Measurements from ENCODE around the gene HPCAL1. TPM values are rescaled to one million over a fixed set of nuclear protein-coding genes. Genes with fewer than 3 reads are reported as not detected.

Gene HPCAL1
- total RNA-seq, 2 donors from 2014 or later: 22.5 to 203 TPM

DNA sequence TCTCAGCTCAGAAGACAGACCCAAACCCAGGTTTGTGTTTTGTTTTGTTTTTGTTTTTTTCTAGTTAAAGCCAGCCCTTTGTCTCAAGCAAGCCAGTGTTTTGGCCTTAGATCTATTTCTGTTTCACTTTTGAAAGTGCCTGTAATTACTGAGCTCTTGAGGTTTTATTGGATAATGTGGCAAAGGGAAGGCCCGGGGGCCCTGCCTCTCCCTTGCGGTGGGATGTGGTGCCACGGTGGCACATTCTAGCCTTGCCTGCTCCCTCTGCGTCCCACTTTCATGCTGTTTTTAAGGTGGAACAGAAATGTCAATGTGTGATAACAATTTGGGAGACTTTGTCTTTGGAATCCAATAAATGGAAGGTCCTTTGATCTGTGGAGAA lies 2.5 kb downstream of the HPCAL1 start:
- WGBS: 12% methylated on average over 4 of the region's 4 CpGs
- DNase-seq (ENCODE audit: low spot score): no peak
- H3K4me1 ChIP-seq (replicated peaks): peaks cover 3% of the 10 kb centered on the region
- no peak overlapping the region for H3K4me3 ChIP-seq
- intact Hi-C loops (cut with DNase I): no loop called here
- peak overlapping the region in 1 of 2 donors; percentile 39 for H3K27ac ChIP-seq
- H3K27me3 ChIP-seq (replicated peaks; ENCODE audit: insufficient read depth): no peaks in the 10 kb centered on the region
- H3K36me3 ChIP-seq: no peaks in the 10 kb centered on the region
- no peaks in the 10 kb centered on the region for H3K9me3 ChIP-seq
- TF ChIP-seq POLR2A (IDR thresholded peaks at IDR 0.05) (no peak), POLR2AphosphoS5 (IDR thresholded peaks at IDR 0.05) (no peak)
- TF ChIP-seq, protein P1, sequence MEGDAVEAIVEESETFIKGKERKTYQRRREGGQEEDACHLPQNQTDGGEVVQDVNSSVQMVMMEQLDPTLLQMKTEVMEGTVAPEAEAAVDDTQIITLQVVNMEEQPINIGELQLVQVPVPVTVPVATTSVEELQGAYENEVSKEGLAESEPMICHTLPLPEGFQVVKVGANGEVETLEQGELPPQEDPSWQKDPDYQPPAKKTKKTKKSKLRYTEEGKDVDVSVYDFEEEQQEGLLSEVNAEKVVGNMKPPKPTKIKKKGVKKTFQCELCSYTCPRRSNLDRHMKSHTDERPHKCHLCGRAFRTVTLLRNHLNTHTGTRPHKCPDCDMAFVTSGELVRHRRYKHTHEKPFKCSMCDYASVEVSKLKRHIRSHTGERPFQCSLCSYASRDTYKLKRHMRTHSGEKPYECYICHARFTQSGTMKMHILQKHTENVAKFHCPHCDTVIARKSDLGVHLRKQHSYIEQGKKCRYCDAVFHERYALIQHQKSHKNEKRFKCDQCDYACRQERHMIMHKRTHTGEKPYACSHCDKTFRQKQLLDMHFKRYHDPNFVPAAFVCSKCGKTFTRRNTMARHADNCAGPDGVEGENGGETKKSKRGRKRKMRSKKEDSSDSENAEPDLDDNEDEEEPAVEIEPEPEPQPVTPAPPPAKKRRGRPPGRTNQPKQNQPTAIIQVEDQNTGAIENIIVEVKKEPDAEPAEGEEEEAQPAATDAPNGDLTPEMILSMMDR (IDR thresholded peaks at IDR 0.05): no peak

DNA sequence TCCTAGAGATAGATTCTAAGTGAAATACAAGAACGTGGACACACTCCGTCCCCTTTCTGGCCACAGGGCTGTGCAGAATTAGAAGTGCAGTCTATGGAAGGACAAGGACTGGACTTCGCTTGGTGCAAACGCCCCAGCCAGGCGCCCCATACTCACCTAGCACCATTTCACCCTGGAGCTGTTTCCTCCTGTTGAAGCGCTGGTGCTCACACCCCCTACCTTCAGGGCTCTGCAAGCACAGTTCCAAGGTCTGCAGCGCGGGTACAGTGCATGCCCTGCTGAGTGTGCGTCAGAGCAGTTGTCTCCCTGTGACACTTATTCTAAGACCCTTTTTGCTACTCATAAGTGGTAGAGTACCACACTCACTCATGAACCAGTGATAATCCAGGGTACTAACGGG lies 3.0 kb downstream of the HPCAL1 start:
- H3K4me1 ChIP-seq (replicated peaks): peaks cover 3% of the 10 kb centered on the region

DNA sequence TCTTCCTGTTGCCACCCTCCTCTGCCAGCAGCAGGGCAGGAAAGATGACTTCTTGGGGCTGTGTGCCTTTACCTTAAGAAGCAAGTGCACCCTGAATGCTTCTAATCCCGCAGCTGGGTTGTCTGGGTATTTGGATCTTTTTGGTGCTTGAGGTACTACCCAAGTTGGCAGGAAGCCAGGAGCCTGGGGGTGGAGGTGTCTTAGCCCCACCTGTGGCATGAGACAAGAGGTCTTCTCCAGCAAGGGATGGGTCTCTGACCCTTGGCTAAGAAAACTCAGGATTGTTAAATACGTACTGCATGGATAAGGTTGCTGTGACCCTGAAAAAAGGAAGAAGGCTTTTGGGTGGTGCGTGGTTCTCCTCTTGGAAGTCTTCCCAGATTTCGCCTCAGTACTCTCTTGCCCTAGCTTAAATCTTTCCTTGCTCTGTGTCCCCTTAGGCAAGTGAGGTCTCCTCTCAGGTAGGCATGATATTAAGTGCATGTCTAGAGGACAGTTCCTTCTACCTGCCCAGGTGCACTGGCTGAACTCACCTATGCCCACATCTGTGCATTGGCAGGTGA lies 4.3 kb downstream of the HPCAL1 start:
- no peaks in the 10 kb centered on the region for H3K36me3 ChIP-seq
- 84% methylated on average over 4 of the region's 4 CpGs for WGBS
- no peak overlapping the region for H3K4me3 ChIP-seq
- H3K9me3 ChIP-seq: no peaks in the 10 kb centered on the region
- TF ChIP-seq POLR2AphosphoS5 (IDR thresholded peaks at IDR 0.05): no peak
- TF ChIP-seq, protein P1 (IDR thresholded peaks at IDR 0.05): no peak
- intact Hi-C loops (cut with DNase I): no loop called here
- H3K27me3 ChIP-seq (replicated peaks; ENCODE audit: insufficient read depth): no peaks in the 10 kb centered on the region
- H3K4me1 ChIP-seq (replicated peaks): peaks cover 3% of the 10 kb centered on the region
- H3K27ac ChIP-seq: no peak overlapping the region
- no peak for DNase-seq (ENCODE audit: low spot score)

More for the DNA sequence above, 3.0 kb downstream of the HPCAL1 start:
- TF ChIP-seq POLR2A (IDR thresholded peaks at IDR 0.05): no peak
- TF ChIP-seq, protein P1 (IDR thresholded peaks at IDR 0.05): no peak
- TF ChIP-seq POLR2AphosphoS5 (IDR thresholded peaks at IDR 0.05): no peak
- intact Hi-C loops (cut with DNase I): no loop called here
- no peak overlapping the region for H3K27ac ChIP-seq
- DNase-seq (ENCODE audit: low spot score): no peak
- no peak overlapping the region for H3K4me3 ChIP-seq
- H3K27me3 ChIP-seq (replicated peaks; ENCODE audit: insufficient read depth): no peaks in the 10 kb centered on the region
- no peaks in the 10 kb centered on the region for H3K9me3 ChIP-seq
- 88% methylated on average over 10 of the region's 10 CpGs for WGBS
- no peaks in the 10 kb centered on the region for H3K36me3 ChIP-seq

DNA sequence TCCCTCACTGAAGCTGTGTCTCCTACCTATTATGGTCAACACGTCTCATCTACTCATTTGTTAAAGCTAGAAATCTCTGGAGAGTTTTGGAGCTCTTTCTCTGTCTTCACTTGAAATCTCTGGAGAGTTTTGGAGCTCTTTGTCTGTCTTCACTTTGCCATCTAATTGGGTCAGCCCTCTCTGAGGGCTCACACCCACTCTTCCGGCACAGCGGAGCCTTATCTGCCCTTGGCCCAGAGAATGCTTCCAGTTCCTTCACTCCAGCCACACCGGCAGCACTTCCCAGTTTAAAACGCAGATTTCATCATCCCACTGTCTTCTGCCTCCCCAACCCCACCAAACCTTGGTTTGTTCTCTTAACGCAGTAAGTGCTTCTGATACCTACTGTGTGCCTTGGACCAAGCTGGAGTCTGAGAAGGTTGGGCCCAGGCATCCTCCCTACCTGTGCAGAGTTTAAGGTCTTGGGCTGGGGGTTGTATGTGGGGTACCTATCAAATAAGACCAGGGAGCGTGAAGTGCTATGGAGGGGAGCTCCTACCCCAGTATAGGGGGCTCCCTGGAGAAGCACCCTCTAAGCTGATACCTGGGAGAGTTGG lies 5.0 kb downstream of the HPCAL1 start:
- intact Hi-C loops (cut with DNase I): no loop called here
- Histone ChIP-seq H3K27ac (no peak overlapping the region), H3K27me3 (replicated peaks; ENCODE audit: insufficient read depth) (no peaks in the 10 kb centered on the region), H3K9me3 (no peaks in the 10 kb centered on the region), H3K36me3 (no peaks in the 10 kb centered on the region), H3K4me1 (replicated peaks) (no peaks in the 10 kb centered on the region), H3K4me3 (no peak overlapping the region)
- 79% methylated on average over 7 of the region's 7 CpGs for WGBS
- no peak for DNase-seq (ENCODE audit: low spot score)
- TF ChIP-seq POLR2A (IDR thresholded peaks at IDR 0.05) (no peak), POLR2AphosphoS5 (IDR thresholded peaks at IDR 0.05) (no peak)
- TF ChIP-seq, protein P1 (IDR thresholded peaks at IDR 0.05): no peak

DNA sequence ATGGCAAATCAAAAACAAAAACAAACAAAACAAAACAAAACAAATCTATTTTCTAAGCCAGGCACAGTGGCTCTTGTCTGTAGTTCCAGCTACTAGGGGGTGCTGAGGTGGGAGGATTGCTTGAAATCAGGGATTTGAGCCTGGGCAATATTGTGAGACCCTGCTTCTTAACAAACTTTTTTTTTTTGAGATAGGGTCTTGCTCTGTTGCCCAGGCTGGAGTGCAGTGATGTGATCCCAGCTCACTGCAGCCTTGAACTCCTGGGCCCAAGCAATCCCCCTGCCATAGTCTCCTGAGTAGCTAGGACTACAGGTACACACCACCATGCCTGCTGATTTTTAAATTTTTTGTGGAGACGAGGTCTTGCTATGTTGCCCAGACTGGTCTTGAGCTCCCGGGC lies 6.2 kb downstream of the HPCAL1 start:
- WGBS: 100% methylated on average over 2 of the region's 2 CpGs
- TF ChIP-seq, protein P1 (IDR thresholded peaks at IDR 0.05): no peak
- TF ChIP-seq POLR2A (IDR thresholded peaks at IDR 0.05) (no peak), POLR2AphosphoS5 (IDR thresholded peaks at IDR 0.05) (no peak)
- intact Hi-C loops (cut with DNase I): no loop called here
- no peak for DNase-seq (ENCODE audit: low spot score)
- no peak overlapping the region for H3K27ac ChIP-seq
- no peaks in the 10 kb centered on the region for H3K4me1 ChIP-seq (replicated peaks)
- H3K36me3 ChIP-seq: no peaks in the 10 kb centered on the region
- no peaks in the 10 kb centered on the region for H3K27me3 ChIP-seq (replicated peaks; ENCODE audit: insufficient read depth)
- no peak overlapping the region for H3K4me3 ChIP-seq
- H3K9me3 ChIP-seq: no peaks in the 10 kb centered on the region

Data from prostate gland (tissue), 2 donors.